ENCODE data around the gene SLITRK3. TPM values are rescaled to one million over a fixed set of nuclear protein-coding genes. Genes with fewer than 3 reads are reported as not detected.

SLITRK3 gene
- total and polyA plus RNA-seq, 2 of the 13 experiments (the other 11 are each of a cell fraction or from before 2014, with no cell fraction given) = not detected

DNA sequence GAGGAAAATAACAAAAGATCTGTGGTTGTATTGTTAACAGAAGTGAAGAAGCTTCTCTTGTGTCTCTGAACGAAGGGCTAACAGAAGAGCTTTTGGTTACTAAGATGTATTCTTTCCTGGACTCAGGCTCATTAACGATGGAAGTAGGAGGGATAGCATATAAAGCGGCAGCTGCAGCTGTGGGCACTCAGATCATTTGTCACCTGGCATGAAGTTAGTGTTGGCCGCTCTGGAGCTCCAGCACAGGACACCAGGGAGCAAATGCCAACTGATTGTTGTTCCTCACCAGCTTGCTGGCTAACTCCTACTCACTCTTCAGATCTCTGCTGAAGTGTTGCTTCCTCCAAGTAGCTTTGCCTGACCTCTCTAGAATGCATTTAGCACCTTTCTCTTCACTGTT lies 15.5 kb upstream of the SLITRK3 start:
- ChIA-PET CTCF (ENCODE audit: low intra/inter-chr PET ratio, low total read pairs) (no interaction called here), POLR2A (interaction anchor here (1.0 kb wide), 1 partner anchor 20 kb away, joined by 3 read pairs; no protein-coding TSS in a partner anchor)
- intact Hi-C loops (cut with micrococcal nuclease; ENCODE audit: unreplicated experiment) = no loop called here
- TF ChIP-seq ZNF205 (CRISPR knock-in tag; IDR thresholded peaks at IDR 0.05) (no peak), ZNF3 (CRISPR knock-in tag; IDR thresholded peaks at IDR 0.05) (no peak), HDAC2 (CRISPR knock-in tag; IDR thresholded peaks at IDR 0.05) (no peak), ZNF678 (CRISPR knock-in tag; IDR thresholded peaks at IDR 0.05) (no peak), ZZZ3 (CRISPR knock-in tag; IDR thresholded peaks at IDR 0.05; ENCODE audit: borderline replicate concordance) (no peak)
- TF ChIP-seq, protein P1, sequence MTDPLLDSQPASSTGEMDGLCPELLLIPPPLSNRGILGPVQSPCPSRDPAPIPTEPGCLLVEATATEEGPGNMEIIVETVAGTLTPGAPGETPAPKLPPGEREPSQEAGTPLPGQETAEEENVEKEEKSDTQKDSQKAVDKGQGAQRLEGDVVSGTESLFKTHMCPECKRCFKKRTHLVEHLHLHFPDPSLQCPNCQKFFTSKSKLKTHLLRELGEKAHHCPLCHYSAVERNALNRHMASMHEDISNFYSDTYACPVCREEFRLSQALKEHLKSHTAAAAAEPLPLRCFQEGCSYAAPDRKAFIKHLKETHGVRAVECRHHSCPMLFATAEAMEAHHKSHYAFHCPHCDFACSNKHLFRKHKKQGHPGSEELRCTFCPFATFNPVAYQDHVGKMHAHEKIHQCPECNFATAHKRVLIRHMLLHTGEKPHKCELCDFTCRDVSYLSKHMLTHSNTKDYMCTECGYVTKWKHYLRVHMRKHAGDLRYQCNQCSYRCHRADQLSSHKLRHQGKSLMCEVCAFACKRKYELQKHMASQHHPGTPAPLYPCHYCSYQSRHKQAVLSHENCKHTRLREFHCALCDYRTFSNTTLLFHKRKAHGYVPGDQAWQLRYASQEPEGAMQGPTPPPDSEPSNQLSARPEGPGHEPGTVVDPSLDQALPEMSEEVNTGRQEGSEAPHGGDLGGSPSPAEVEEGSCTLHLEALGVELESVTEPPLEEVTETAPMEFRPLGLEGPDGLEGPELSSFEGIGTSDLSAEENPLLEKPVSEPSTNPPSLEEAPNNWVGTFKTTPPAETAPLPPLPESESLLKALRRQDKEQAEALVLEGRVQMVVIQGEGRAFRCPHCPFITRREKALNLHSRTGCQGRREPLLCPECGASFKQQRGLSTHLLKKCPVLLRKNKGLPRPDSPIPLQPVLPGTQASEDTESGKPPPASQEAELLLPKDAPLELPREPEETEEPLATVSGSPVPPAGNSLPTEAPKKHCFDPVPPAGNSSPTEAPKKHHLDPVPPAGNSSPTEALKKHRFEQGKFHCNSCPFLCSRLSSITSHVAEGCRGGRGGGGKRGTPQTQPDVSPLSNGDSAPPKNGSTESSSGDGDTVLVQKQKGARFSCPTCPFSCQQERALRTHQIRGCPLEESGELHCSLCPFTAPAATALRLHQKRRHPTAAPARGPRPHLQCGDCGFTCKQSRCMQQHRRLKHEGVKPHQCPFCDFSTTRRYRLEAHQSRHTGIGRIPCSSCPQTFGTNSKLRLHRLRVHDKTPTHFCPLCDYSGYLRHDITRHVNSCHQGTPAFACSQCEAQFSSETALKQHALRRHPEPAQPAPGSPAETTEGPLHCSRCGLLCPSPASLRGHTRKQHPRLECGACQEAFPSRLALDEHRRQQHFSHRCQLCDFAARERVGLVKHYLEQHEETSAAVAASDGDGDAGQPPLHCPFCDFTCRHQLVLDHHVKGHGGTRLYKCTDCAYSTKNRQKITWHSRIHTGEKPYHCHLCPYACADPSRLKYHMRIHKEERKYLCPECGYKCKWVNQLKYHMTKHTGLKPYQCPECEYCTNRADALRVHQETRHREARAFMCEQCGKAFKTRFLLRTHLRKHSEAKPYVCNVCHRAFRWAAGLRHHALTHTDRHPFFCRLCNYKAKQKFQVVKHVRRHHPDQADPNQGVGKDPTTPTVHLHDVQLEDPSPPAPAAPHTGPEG (CRISPR knock-in tag; IDR thresholded peaks at IDR 0.05) = no peak
- peak; percentile 21; the same call in 2 of the 3 replicates for ATAC-seq
- no peaks in the 10 kb centered on the region; a peak in 1 of 5 replicates for H3K27me3 ChIP-seq (ENCODE audit: control insufficient read depth in 1 of 2, insufficient read depth in 2 of 2, low read length in 2 of 2)
- peaks cover 28% of the 10 kb centered on the region for H3K4me1 ChIP-seq (ENCODE audit: insufficient read depth, low read length)
- H3K9me3 ChIP-seq (ENCODE audit: low read length) = no peaks in the 10 kb centered on the region
- FAIRE-seq = no peak
- H3K4me2 ChIP-seq (ENCODE audit: low read depth, low read length) = no peak overlapping the region
- no TSS peak for BruUV-seq (replicated peaks)
- no peak overlapping the region for H3K4me3 ChIP-seq (replicated peaks in 1 of 3; ENCODE audit: insufficient read depth in 1 of 3, low read depth in 2 of 3, low read length in 3 of 3)
- no peak for DNase-seq (ENCODE audit: low spot score)
- no peaks in the 10 kb centered on the region for H3K79me2 ChIP-seq (ENCODE audit: insufficient read depth, low read length)
- no peak overlapping the region for H2AFZ ChIP-seq (ENCODE audit: low read length)
- 63% methylated on average over 3 of the region's 4 CpGs for WGBS (ENCODE audit: low lambda C conversion rate)
- no peak overlapping the region for H3K27ac ChIP-seq (ENCODE audit: extremely low read length, insufficient read depth, low read length)
- no peaks in the 10 kb centered on the region for H3K36me3 ChIP-seq (replicated peaks in 1 of 2; ENCODE audit: control insufficient read depth in 1 of 2, insufficient read depth in 2 of 2, low read length in 2 of 2)
- no peak overlapping the region for H3K9ac ChIP-seq (ENCODE audit: insufficient read depth, low read depth, low read length)
- in situ Hi-C loops (cut with HindIII; ENCODE audit: extremely low pct_ligation_motif_present, low pct_unique_long_range_greater_than_20kb) = no loop called here
- no peaks in the 10 kb centered on the region for H4K20me1 ChIP-seq (ENCODE audit: insufficient read depth, low read length)

Data from HepG2 (cell line).